ENCODE data around the gene ZNF467.

ZNF467 gene

GRCh38 chr7:149792220-149792595, 18.8 kb upstream of the ZNF467 start:
- H3K27ac ChIP-seq: no peak overlapping the region
- H3K9ac ChIP-seq: no peak overlapping the region
- no peak overlapping the region for H3K4me2 ChIP-seq
- no peak overlapping the region for H2AFZ ChIP-seq (ENCODE audit: low read depth)
- H4K20me1 ChIP-seq (ENCODE audit: insufficient read depth): no peaks in the 10 kb centered on the region
- no peaks in the 10 kb centered on the region for H3K36me3 ChIP-seq (ENCODE audit: insufficient read depth)
- no peak overlapping the region for H3K4me3 ChIP-seq (IDR thresholded peaks at IDR 0.05; ENCODE audit: insufficient read depth, low read depth, low read length)
- no peak for TF ChIP-seq CTCF (conservative IDR thresholded peaks at IDR 0.05; ENCODE audit: low read depth, low read length)
- peaks cover 84% of the 10 kb centered on the region for H3K27me3 ChIP-seq (ENCODE audit: insufficient read depth, low read depth)
- no peaks in the 10 kb centered on the region for H3K79me2 ChIP-seq (ENCODE audit: insufficient read depth, low read depth)
- no peaks in the 10 kb centered on the region for H3K4me1 ChIP-seq (ENCODE audit: low read depth, poor library complexity, severe bottlenecking)

- no peak for TF ChIP-seq CTCF (conservative IDR thresholded peaks at IDR 0.05; ENCODE audit: low read depth, low read length)
- H4K20me1 ChIP-seq (ENCODE audit: insufficient read depth): no peaks in the 10 kb centered on the region
- H3K4me2 ChIP-seq: no peak overlapping the region
- no peak overlapping the region for H3K9ac ChIP-seq
- no peak overlapping the region for H3K4me3 ChIP-seq (IDR thresholded peaks at IDR 0.05; ENCODE audit: insufficient read depth, low read depth, low read length)
- H3K36me3 ChIP-seq (ENCODE audit: insufficient read depth): no peaks in the 10 kb centered on the region
- H2AFZ ChIP-seq (ENCODE audit: low read depth): no peak overlapping the region
- H3K79me2 ChIP-seq (ENCODE audit: insufficient read depth, low read depth): no peaks in the 10 kb centered on the region
- H3K27ac ChIP-seq: no peak overlapping the region
- no peaks in the 10 kb centered on the region for H3K4me1 ChIP-seq (ENCODE audit: low read depth, poor library complexity, severe bottlenecking)
- peaks cover 85% of the 10 kb centered on the region for H3K27me3 ChIP-seq (ENCODE audit: insufficient read depth, low read depth)
These were observed 18.2 kb upstream of the ZNF467 start for GRCh38 chr7:149791411-149792219.

GRCh38 chr7:149790754-149791360, 17.5 kb upstream of the ZNF467 start:
- no peak overlapping the region for H3K4me3 ChIP-seq (IDR thresholded peaks at IDR 0.05; ENCODE audit: insufficient read depth, low read depth, low read length)
- no peak overlapping the region for H3K4me2 ChIP-seq
- H2AFZ ChIP-seq (ENCODE audit: low read depth): no peak overlapping the region

GRCh38 chr7:149790146-149790548, 16.8 kb upstream of the ZNF467 start:
- no peak overlapping the region for H3K4me2 ChIP-seq
- H3K4me3 ChIP-seq (IDR thresholded peaks at IDR 0.05; ENCODE audit: insufficient read depth, low read depth, low read length): no peak overlapping the region
- H3K36me3 ChIP-seq (ENCODE audit: insufficient read depth): no peaks in the 10 kb centered on the region
- no peaks in the 10 kb centered on the region for H4K20me1 ChIP-seq (ENCODE audit: insufficient read depth)
- no peak for TF ChIP-seq CTCF (conservative IDR thresholded peaks at IDR 0.05; ENCODE audit: low read depth, low read length)
- H3K79me2 ChIP-seq (ENCODE audit: insufficient read depth, low read depth): no peaks in the 10 kb centered on the region
- peaks cover 74% of the 10 kb centered on the region for H3K27me3 ChIP-seq (ENCODE audit: insufficient read depth, low read depth)
- no peak overlapping the region for H3K27ac ChIP-seq
- no peak overlapping the region for H2AFZ ChIP-seq (ENCODE audit: low read depth)
- no peaks in the 10 kb centered on the region for H3K4me1 ChIP-seq (ENCODE audit: low read depth, poor library complexity, severe bottlenecking)
- H3K9ac ChIP-seq: no peak overlapping the region

More at GRCh38 chr7:149790754-149791360, 17.5 kb upstream of the ZNF467 start:
- Histone ChIP-seq H3K27ac (no peak overlapping the region), H3K79me2 (ENCODE audit: insufficient read depth, low read depth) (no peaks in the 10 kb centered on the region), H4K20me1 (ENCODE audit: insufficient read depth) (no peaks in the 10 kb centered on the region), H3K4me1 (ENCODE audit: low read depth, poor library complexity, severe bottlenecking) (no peaks in the 10 kb centered on the region), H3K36me3 (ENCODE audit: insufficient read depth) (no peaks in the 10 kb centered on the region), H3K27me3 (ENCODE audit: insufficient read depth, low read depth) (peaks cover 81% of the 10 kb centered on the region), H3K9ac (no peak overlapping the region)
- no peak for TF ChIP-seq CTCF (conservative IDR thresholded peaks at IDR 0.05; ENCODE audit: low read depth, low read length)
